T-cell (primary cell): Measurements from ENCODE around the gene SLC23A2. TPM values are rescaled to one million over a fixed set of nuclear protein-coding genes. Genes with fewer than 3 reads are reported as not detected.

Experiments
- ATAC-seq, 4 experiments: fragments of 200-7000 bp in 3 of 4; fragments of 150-1000 bp in 1 of 4; cut with Tn5 transposase; replicated peaks in 1 of 4; 1 replicate in 3 of 4; 2 replicates in 1 of 4; pipeline ENCODE4 v1.10.0; 2021; ENCODE audit warnings: moderate library complexity in 3 of 4, mild to moderate bottlenecking in 2 of 4, moderate number of reproducible peaks in 1 of 4
- CTCF ChIA-PET, 2 donors: fragments of 300-600 bp; sonication (Branson Sonifier 250); formaldehyde crosslinking; loops; one replicate each; lab custom pipeline; 2022; ENCODE audit warnings: antibody characterized with exemption in 2 of 2; lab: Charles Lee
- POLR2A ChIA-PET, 2 donors: fragments of 300-600 bp; sonication (Branson Sonifier 250); formaldehyde crosslinking; loops; one replicate each; lab custom pipeline; 2022; ENCODE audit warnings: antibody characterized with exemption in 2 of 2; lab: Charles Lee
- DNase-seq, 35 experiments: peaks; one replicate each; pipeline versions ENCODE4 v3.0.0 to v3.0.0-alpha.2; 2013 to 2023
- H3K27ac ChIP-seq: one replicate; pipeline ENCODE4 v1.5.1; 2013; ENCODE audit warnings: low read length
- H3K27me3 ChIP-seq, 2 experiments: replicated peaks in 1 of 2; 1 replicate in 1 of 2; 2 replicates in 1 of 2; pipeline versions ENCODE4 v1.6.1 to v1.7.0; 2013; ENCODE audit warnings: low read length in 1 of 2, mixed read lengths in 1 of 2; ENCODE audit not compliant: control insufficient read depth in 2 of 2, insufficient read depth in 2 of 2; ENCODE audit errors: extremely low read depth in 1 of 2
- H3K36me3 ChIP-seq, 2 donors: 1 replicate in 1 of 2; 2 replicates in 1 of 2; pipeline versions ENCODE4 v1.6.1 to v1.7.0; 2013; ENCODE audit warnings: low read length in 1 of 2; ENCODE audit not compliant: control insufficient read depth in 2 of 2, insufficient read depth in 1 of 2; ENCODE audit errors: extremely low read depth in 1 of 2
- H3K4me1 ChIP-seq, 2 experiments: 1 replicate in 1 of 2; 2 replicates in 1 of 2; pipeline versions ENCODE4 v1.6.1 to v1.7.0; 2013; ENCODE audit warnings: low read length in 2 of 2, mixed read lengths in 1 of 2; ENCODE audit not compliant: insufficient read depth in 2 of 2, control insufficient read depth in 1 of 2; ENCODE audit errors: extremely low read depth in 1 of 2
- H3K4me3 ChIP-seq, 2 donors: 1 replicate in 1 of 2; 2 replicates in 1 of 2; pipeline versions ENCODE4 v1.5.1 to v1.7.0; 2013; ENCODE audit warnings: mild to moderate bottlenecking in 2 of 2, low read length in 1 of 2, moderate library complexity in 1 of 2; ENCODE audit not compliant: control insufficient read depth in 1 of 2; ENCODE audit errors: extremely low read depth in 1 of 2
- H3K9me3 ChIP-seq: 2 replicates; pipeline ENCODE4 v1.7.0; 2013
- H3K27ac Mint-ChIP-seq, 2 donors: one replicate each; pipeline ENCODE4 v1.8.0; 2020 to 2021; ENCODE audit warnings: mild to moderate bottlenecking in 2 of 2, mixed read lengths in 2 of 2
- H3K27me3 Mint-ChIP-seq, 2 donors: one replicate each; pipeline ENCODE4 v1.8.0; 2021 to 2022; ENCODE audit warnings: mixed read lengths in 2 of 2
- H3K36me3 Mint-ChIP-seq: one replicate; pipeline ENCODE4 v1.8.0; 2021; ENCODE audit warnings: mixed read lengths
- H3K4me1 Mint-ChIP-seq, 3 donors: one replicate each; pipeline ENCODE4 v1.8.0; 2020 to 2022; ENCODE audit warnings: mixed read lengths in 3 of 3, mild to moderate bottlenecking in 1 of 3
- H3K4me3 Mint-ChIP-seq, 3 donors: one replicate each; pipeline ENCODE4 v1.8.0; 2020 to 2022; ENCODE audit warnings: mild to moderate bottlenecking in 3 of 3, mixed read lengths in 3 of 3, moderate library complexity in 3 of 3
- H3K9me3 Mint-ChIP-seq, 3 donors: one replicate each; pipeline ENCODE4 v1.8.0; 2020 to 2022; ENCODE audit warnings: mixed read lengths in 3 of 3
- WGBS: methylation state at CpG from one replicate; pipeline ENCODE4 v1.1.5; 2013; ENCODE audit warnings: missing lambda C conversion rate; ENCODE audit not compliant: insufficient coverage; 5-methylcytosine and 5-hydroxymethylcytosine counted together
- total RNA-seq, 35 experiments: library from RNA in 6 of 35; stranded (reverse) in 6 of 35; fragments of 120-200 nt in 1 of 35; gene quantifications; one replicate each; pipeline versions ENCODE4 v1.2.1 to v1.2.4 and lab custom pipeline; 2013 to 2026

SLC23A2 gene
- total RNA-seq, 5 donors from 2014 or later (not counting 1 experiment from before 2014, with no cell fraction given) = 17.7 to 22.9 (median 20.9) TPM

DNA sequence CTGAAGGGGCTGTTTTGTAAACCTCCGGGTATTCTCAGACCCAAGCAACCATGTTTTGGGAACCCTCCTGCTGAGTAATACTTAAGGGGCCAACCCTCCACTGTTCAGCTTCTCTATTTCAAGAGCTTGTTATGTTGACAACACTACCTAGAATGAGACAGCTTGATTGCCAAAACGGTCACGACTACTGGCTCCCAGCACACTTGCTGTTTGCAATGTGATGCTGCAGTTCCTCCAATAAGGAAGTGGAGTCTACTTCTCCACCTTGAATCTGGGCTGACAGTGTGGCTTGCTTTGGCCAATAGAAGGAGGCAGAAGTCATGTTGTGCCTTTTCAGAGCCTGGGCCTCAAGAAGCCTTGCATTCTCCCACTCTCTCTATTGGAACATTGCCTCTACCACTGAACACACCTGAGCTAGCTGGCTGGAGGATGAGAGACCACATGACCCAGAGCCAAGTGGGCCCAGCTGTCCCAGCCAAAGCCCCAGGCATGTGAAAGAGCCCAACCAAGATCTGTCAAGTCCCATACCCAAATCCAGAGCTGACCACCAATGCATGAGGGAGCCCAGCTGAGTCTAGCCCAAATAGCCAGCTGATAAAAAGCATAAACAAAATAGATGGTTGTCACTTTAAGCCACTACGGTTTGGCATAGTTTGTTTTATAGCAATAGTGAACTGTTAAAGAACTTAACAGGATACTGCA, 171.6 kb downstream of the SLC23A2 start:
- H3K27ac Mint-ChIP-seq = peak overlapping the region in 1 of 2 donors; percentile 34
- no peak overlapping the region for H3K4me3 Mint-ChIP-seq
- no peak overlapping the region for H3K27ac ChIP-seq
- ATAC-seq (no peak), DNase-seq (peak in 1 of 35 experiments; percentile 37)
- H3K27me3 Mint-ChIP-seq = no peaks in the 10 kb centered on the region
- peaks cover 0 to 5% of the 10 kb centered on the region in 2 experiments for H3K27me3 ChIP-seq
- H3K36me3 Mint-ChIP-seq = no peaks in the 10 kb centered on the region
- POLR2A ChIA-PET = no interaction called here
- no peaks in the 10 kb centered on the region for H3K9me3 ChIP-seq
- no peak overlapping the region for H3K4me3 ChIP-seq
- H3K4me1 Mint-ChIP-seq = no peaks in the 10 kb centered on the region
- CTCF ChIA-PET = no interaction called here
- H3K36me3 ChIP-seq = no peaks in the 10 kb centered on the region
- no peaks in the 10 kb centered on the region for H3K4me1 ChIP-seq
- 60% methylated on average over 2 of the region's 4 CpGs for WGBS
- H3K9me3 Mint-ChIP-seq = no peaks in the 10 kb centered on the region

DNA sequence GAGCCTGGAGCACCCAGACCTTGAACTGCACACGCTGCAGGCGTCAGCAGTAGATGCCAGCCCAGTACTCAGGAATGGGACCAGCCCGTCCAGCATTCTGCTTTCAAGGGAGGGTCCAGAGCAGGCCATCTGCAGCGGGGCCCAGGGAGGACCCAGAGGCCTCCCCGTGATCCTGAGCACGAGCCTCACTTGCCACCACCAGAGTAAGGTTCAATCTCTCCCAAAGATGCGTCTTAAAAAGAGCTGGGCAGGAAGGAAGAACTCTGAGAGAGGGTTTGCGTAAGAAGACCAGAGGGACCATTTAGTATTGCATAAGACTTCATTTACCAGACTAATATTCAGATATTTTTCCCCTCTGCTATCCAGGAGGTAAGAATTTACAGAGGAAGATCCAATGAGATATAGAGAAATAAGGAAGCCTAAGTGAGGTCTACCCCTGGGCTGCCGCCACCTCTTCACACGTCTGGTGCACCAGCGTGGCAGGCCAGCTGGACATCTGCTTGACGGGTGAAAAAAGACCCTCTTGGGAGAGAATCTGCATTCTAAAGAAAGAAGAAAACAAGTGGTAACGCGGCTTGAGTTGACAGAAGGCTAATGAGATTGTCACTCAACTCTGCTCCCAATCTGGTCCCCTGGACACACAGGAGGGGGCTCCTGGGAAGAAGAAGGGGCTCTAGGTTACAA, 172.3 kb downstream of the SLC23A2 start:
- Mint-ChIP-seq H3K27ac (no peak overlapping the region), H3K27me3 (no peaks in the 10 kb centered on the region), H3K9me3 (no peaks in the 10 kb centered on the region), H3K4me1 (peaks cover 2 to 4% (median 3%) of the 10 kb centered on the region in 3 donors), H3K36me3 (no peaks in the 10 kb centered on the region), H3K4me3 (no peak overlapping the region)
- Histone ChIP-seq H3K4me3 (no peak overlapping the region), H3K27me3 (peaks cover 0 to 2% of the 10 kb centered on the region in 2 experiments), H3K9me3 (no peaks in the 10 kb centered on the region), H3K4me1 (peaks cover 0 to 2% of the 10 kb centered on the region in 2 experiments), H3K36me3 (no peaks in the 10 kb centered on the region), H3K27ac (no peak overlapping the region)
- DNase-seq = no peak
- WGBS = 97% methylated on average over 3 of the region's 14 CpGs
- ATAC-seq = no peak
- POLR2A ChIA-PET = no interaction called here
- CTCF ChIA-PET = no interaction called here

DNA sequence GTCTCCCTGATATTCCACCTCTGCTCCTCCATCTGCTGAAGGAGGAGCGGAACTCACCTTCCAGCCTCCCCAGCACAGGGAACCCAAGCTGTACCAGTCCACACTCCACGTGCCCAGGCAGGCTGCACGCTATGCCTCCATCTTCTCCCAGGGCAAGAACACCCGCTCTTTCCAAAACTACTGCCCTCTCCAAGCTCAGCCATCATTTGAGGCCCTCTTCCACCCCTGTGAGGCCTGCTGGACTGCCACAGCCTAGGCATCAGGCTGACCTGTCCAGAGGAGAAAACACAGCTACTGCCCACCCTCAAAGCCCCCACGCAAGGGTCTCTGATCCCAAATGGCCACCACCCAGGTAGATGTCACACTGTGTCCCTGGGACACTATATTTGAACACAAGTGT, 179.7 kb downstream of the SLC23A2 start:
- Histone ChIP-seq H3K27me3 (no peaks in the 10 kb centered on the region), H3K36me3 (peaks cover 4 to 34% of the 10 kb centered on the region in 2 donors), H3K27ac (no peak overlapping the region), H3K9me3 (no peaks in the 10 kb centered on the region), H3K4me3 (peak overlapping the region; percentile 78 to 90), H3K4me1 (peaks cover 16 to 40% of the 10 kb centered on the region in 2 experiments)
- 100% methylated on average over 4 of the region's 5 CpGs for WGBS
- H3K9me3 Mint-ChIP-seq = no peaks in the 10 kb centered on the region
- H3K27ac Mint-ChIP-seq = peak overlapping the region; percentile 84 to 87
- H3K36me3 Mint-ChIP-seq = peaks cover 24% of the 10 kb centered on the region
- H3K27me3 Mint-ChIP-seq = no peaks in the 10 kb centered on the region
- peaks cover 37 to 49% (median 48%) of the 10 kb centered on the region in 3 donors for H3K4me1 Mint-ChIP-seq
- POLR2A ChIA-PET = interaction anchor here in 1 of 2 donors (0.5 kb wide), 1 partner anchor 1014 kb away, joined by 3 read pairs; no protein-coding TSS in a partner anchor
- ATAC-seq = no peak
- peak overlapping the region; percentile 84 to 92 (median 87) for H3K4me3 Mint-ChIP-seq
- no peak for DNase-seq
- CTCF ChIA-PET = interaction anchor here in 1 of 2 donors (0.5 kb wide), 1 partner anchor 54 kb away, joined by 10 read pairs; no protein-coding TSS in a partner anchor

DNA sequence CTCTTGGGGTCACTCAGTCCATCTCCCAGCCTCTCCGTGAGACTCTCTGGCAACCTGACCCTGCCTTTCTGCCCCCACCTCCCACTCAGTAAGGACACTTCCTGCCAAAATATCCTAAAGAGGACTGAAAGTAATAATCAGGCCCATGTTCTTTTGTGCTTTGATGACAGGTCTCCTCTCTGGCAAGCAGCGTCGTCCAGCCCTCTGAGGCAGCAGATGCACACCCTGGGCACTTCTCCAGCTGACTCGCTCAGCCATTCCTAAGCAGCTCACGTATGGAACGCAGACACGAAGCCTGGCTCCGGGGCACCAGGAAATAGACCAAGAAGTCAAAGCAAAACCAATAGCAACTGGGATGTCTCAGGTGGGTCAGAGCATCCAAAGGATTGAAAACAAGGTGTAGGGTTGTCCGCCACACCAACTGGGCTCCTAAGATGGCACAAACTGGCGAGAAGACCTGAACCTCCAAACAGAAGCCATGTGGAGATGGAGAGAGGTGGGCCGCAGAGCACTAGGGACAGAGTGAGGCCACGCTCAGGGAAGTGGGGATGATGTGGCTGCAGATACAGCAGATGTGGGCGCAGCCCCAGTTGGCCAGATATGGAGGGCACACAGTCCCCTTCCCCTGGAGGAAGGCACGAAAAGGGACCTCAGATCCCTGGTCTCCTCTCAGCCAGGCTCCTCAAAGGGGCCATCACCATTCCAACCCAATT, 180.3 kb downstream of the SLC23A2 start:
- 95% methylated on average over 9 of the region's 14 CpGs for WGBS
- peaks cover 4 to 34% of the 10 kb centered on the region in 2 donors for H3K36me3 ChIP-seq
- peak overlapping the region in 1 of 2 donors; percentile 11 for H3K4me3 ChIP-seq
- no peaks in the 10 kb centered on the region for H3K9me3 Mint-ChIP-seq
- H3K4me1 ChIP-seq = peaks cover 16 to 42% of the 10 kb centered on the region in 2 experiments
- peak overlapping the region; percentile 49 to 92 (median 87) for H3K4me3 Mint-ChIP-seq
- H3K27me3 Mint-ChIP-seq = no peaks in the 10 kb centered on the region
- H3K4me1 Mint-ChIP-seq = peaks cover 43 to 52% (median 52%) of the 10 kb centered on the region in 3 donors
- ChIA-PET POLR2A (interaction anchor here in 1 of 2 donors (0.5 kb wide), 1 partner anchor 1014 kb away, joined by 3 read pairs; no protein-coding TSS in a partner anchor), CTCF (interaction anchor here in 1 of 2 donors (0.5 kb wide), 1 partner anchor 53 kb away, joined by 10 read pairs; no protein-coding TSS in a partner anchor)
- H3K36me3 Mint-ChIP-seq = peaks cover 27% of the 10 kb centered on the region
- DNase-seq = no peak
- no peaks in the 10 kb centered on the region for H3K27me3 ChIP-seq
- ATAC-seq = no peak
- no peaks in the 10 kb centered on the region for H3K9me3 ChIP-seq
- peak overlapping the region; percentile 67 to 87 for H3K27ac Mint-ChIP-seq
- no peak overlapping the region for H3K27ac ChIP-seq

DNA sequence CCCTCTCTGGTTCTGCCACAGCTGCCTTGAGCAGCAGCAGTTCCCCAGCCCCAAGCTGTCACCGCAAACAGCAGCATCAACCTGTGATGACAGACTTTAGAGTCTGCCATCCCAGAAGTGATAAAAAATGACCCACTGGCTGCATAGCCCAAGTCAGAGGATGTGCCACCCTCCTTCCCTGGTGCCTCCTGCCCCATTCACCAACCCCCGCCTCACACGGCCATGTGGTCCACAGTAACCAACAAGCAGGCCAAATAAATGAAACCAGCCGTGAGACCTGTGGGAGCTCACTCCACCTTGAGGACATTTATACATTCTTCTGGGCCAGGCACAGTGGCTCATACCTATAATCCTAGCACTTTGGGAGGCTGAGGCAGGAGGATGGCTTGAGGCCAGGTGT, 181.4 kb downstream of the SLC23A2 start:
- no peak overlapping the region for H3K4me3 Mint-ChIP-seq
- H3K4me1 ChIP-seq = peaks cover 23 to 53% of the 10 kb centered on the region in 2 experiments
- H3K4me3 ChIP-seq = no peak overlapping the region
- ATAC-seq (no peak), DNase-seq (no peak)
- H3K27me3 Mint-ChIP-seq = no peaks in the 10 kb centered on the region
- no peaks in the 10 kb centered on the region for H3K9me3 Mint-ChIP-seq
- ChIA-PET POLR2A (interaction anchor here in 1 of 2 donors (0.5 kb wide), 1 partner anchor 269 kb away, joined by 6 read pairs; no protein-coding TSS in a partner anchor), CTCF (no interaction called here)
- peaks cover 31% of the 10 kb centered on the region for H3K36me3 Mint-ChIP-seq
- H3K36me3 ChIP-seq = peaks cover 4 to 34% of the 10 kb centered on the region in 2 donors
- no peak overlapping the region for H3K27ac ChIP-seq
- H3K27me3 ChIP-seq = no peaks in the 10 kb centered on the region
- H3K27ac Mint-ChIP-seq = peak overlapping the region; percentile 55 to 89
- peaks cover 53 to 61% (median 61%) of the 10 kb centered on the region in 3 donors for H3K4me1 Mint-ChIP-seq
- WGBS = 96% methylated on average over 4 of the region's 4 CpGs
- no peaks in the 10 kb centered on the region for H3K9me3 ChIP-seq

DNA sequence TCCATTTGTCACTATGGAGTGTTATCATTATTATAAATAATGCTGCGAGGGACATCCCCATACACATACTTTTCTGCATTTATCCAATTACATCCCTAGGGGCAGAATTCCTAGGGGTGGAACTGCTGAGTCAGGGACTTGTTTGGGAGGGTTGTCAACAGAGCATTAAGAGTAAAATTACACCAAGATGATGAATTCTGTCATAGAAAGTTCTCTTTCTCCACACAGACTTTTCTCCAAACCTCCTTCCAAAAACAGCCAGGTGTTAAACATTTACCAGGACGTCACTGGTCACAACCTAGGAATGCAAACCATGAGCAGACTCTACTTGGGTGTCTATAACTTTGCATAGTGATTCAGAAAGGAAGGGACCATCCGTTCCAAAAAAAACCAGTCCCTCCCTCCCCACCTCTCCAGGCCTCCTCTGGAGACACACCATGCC, 184.1 kb downstream of the SLC23A2 start:
- H3K4me3 Mint-ChIP-seq = no peak overlapping the region
- Histone ChIP-seq H3K4me1 (peaks cover 40 to 69% of the 10 kb centered on the region in 2 experiments), H3K36me3 (peaks cover 4 to 34% of the 10 kb centered on the region in 2 donors), H3K4me3 (no peak overlapping the region), H3K27ac (no peak overlapping the region), H3K9me3 (no peaks in the 10 kb centered on the region), H3K27me3 (no peaks in the 10 kb centered on the region)
- peaks cover 31% of the 10 kb centered on the region for H3K36me3 Mint-ChIP-seq
- ATAC-seq = no peak
- H3K9me3 Mint-ChIP-seq = no peaks in the 10 kb centered on the region
- no peak for DNase-seq
- no CpG with 5 or more reads among the region's 3 CpGs for WGBS
- ChIA-PET POLR2A (no interaction called here), CTCF (interaction anchor here in 1 of 2 donors (1.4 kb wide), 1 partner anchor 50 kb away, joined by 3 read pairs; no protein-coding TSS in a partner anchor)
- no peaks in the 10 kb centered on the region for H3K27me3 Mint-ChIP-seq
- peaks cover 71 to 83% (median 83%) of the 10 kb centered on the region in 3 donors for H3K4me1 Mint-ChIP-seq
- peak overlapping the region; percentile 73 to 89 for H3K27ac Mint-ChIP-seq
